HPDE6-E6E7 (cell line): Measurements from ENCODE around the gene RABL3.
A peak's percentile ranks its signal among the peaks of the same experiment; 100 is the strongest.
"Not testable (repeated sequence)": the region's sequence is repeated elsewhere in the genome, so short reads cannot be mapped to it uniquely, and the experiment has no call there.

Experiments
- DNase-seq: peaks from one replicate; pipeline ENCODE4 v3.0.0; 2011; ENCODE audit warnings: missing footprints; ENCODE audit errors: extremely low spot score

The RABL3 gene, protein sequence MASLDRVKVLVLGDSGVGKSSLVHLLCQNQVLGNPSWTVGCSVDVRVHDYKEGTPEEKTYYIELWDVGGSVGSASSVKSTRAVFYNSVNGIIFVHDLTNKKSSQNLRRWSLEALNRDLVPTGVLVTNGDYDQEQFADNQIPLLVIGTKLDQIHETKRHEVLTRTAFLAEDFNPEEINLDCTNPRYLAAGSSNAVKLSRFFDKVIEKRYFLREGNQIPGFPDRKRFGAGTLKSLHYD

DNA sequence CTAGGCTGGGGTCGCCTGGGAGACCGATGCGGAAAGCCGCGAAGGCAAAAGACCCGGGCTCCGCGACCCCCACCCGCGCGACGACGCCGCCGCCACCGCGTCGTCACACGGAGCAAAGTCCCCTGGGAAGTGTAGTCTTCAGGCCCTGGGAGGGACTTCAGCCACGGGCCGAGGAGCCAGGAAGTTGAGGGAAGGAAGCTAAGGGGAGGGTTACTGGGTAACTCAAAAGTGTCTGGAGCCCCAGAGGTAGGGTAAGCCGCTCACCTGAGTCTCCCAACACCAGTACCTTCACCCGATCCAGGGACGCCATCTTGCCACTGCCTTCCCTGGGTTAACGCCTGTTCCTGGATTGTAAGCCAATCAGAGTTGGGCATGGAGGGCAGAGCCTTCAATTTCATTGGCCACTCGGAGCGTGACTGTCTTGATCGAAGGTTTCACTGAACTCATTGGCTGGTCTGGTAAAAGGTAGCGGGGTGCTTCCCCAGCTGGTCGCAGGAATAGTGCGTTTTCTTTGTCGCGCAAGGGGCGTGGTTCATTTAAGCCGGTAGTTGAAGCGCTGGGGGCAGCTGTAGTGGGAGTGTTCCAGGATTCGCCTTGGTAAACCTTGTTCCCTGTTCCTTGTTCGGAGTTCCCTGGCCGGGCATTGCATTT, at the start of gene RABL3, which contains the start of gene GTF2E1:
Gene RABL3, minus strand, starts transcription at position 319 of the 651 bp plus-strand sequence. Its CDS starts 9 bp downstream, at position 310.
Gene GTF2E1, plus strand, starts transcription at position 547 of the 651 bp plus-strand sequence. CDS start 7,809 bp downstream, outside the sequence.
- DNase-seq = peak; percentile 98

DNA sequence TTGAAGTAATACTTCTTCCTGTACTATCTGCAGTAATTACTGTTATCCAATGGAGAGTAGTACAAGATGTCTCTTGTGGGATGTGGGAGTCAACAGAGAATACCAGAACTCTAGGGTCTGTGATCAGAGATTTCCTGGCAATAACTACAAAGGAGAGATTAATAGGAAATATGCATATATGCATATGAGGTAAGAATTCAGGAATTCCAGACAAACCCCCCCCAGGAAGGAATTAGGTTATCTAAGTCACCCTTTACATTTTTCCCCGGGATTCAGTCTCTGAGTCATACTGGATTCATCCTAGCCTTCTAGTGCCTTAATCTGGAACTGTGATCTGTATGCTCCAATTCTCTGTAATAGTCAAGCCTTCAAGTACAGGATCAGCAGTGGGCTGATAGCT, 49.6 kb upstream of the RABL3 start:
- DNase-seq = peak; percentile 7

DNA sequence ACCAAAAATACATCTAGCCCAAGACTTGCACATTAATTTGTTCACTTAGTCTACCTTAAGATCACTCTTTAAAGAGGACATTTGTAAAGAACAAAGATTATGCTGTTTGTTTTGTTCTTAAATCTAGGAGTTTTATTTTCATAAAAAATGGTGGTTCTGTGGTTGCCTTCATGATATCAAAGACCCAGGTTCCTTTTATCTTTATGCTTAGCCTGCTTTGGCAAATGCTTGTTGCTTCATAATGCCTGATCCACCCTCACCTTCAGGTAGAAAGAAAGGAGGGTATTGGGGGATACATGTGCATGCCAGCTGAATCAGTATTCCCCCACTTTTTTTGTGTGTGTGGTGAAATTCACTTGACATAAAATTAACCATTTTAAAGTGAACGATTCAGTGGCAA, 48.7 kb upstream of the RABL3 start:
- DNase-seq = no peak

- not testable (repeated sequence) for DNase-seq
Measured at GRCh38 chr3:120785832-120786231, 43.5 kb upstream of the RABL3 start.

DNA sequence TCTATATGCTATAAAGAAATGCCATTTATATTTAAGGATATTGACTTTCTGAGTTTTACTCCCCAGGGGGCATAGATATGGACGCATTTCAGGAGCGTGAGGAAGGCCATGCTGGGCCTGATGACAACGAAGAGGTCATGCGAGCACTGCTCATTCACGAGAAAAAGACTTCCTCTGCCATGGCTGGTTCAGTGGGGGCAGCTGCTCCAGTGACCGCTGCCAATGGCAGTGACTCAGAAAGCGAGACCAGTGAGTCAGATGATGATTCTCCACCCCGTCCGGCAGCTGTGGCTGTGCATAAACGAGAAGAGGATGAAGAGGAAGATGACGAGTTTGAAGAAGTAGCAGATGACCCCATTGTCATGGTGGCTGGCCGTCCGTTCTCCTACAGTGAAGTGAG, 38.7 kb upstream of the RABL3 start:
- peak; percentile 71 for DNase-seq

DNA sequence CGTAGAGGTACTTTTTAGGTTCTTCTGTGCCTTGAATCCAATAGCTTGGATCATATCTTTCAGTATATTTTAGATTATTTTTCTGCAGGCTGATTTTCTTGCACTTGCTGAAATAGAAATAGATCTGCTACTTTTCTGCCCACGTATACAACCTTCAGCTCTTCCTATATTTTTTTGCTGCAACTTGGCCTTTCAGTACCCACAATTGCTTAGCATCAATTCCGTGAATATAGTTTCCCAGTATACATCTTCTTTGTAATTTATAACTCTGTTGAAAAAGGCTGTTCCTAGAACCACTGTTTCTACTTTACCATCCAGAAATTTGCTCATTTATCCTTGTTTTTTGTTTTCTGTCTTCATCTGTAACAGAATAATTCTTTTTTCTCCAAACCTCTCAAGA, 36.5 kb upstream of the RABL3 start:
- no peak for DNase-seq

- DNase-seq = no peak
Measured at GRCh38 chr3:120775411-120775810, 33.1 kb upstream of the RABL3 start.

DNA sequence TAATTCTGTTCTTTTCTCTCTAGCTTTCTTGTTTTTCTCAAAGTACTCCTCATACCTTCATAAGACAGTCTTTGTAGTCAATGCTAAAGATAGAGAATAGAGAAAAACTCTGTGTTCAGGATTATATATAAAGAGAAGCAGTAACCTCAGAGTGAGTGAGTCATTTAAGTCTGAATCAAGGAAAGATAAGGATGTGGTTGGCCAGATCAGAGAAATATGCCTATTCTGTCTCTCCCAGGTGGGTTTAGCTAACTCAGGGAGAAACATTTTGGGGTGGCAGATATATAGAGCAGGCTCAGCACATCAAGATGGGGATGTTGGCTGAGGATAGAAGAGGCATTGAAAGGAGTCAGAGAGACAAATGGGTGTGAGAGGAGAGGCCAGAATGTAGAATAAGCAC, 31.6 kb upstream of the RABL3 start:
- DNase-seq = no peak

GRCh38 chr3:120772081-120772480, 29.8 kb upstream of the RABL3 start:
- DNase-seq = no peak

GRCh38 chr3:120770891-120771290, 28.6 kb upstream of the RABL3 start:
- no peak for DNase-seq

GRCh38 chr3:120769436-120769835, 27.1 kb upstream of the RABL3 start:
- no peak for DNase-seq

DNA sequence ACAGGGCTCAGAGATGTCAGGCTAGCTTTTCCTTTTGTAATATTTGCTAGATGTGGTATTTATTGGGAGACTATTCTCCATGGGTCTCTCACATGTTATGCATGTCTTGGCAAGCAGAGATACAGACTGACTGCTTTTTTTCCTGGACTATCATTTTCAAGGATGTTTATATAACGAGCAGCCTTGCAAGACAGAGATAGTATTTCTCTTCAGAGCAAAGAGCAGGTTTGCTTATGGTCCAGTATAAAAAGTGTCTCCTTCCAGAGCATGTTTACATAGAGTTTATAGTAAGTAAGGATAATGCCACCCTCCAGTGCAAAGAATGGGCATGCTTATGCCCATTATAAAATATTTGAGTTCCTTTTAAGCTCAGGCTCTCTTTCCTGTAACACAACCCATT, 24.8 kb upstream of the RABL3 start:
- DNase-seq = peak; percentile 10

- no peak for DNase-seq
Measured at GRCh38 chr3:120766576-120766975, 24.3 kb upstream of the RABL3 start.

DNA sequence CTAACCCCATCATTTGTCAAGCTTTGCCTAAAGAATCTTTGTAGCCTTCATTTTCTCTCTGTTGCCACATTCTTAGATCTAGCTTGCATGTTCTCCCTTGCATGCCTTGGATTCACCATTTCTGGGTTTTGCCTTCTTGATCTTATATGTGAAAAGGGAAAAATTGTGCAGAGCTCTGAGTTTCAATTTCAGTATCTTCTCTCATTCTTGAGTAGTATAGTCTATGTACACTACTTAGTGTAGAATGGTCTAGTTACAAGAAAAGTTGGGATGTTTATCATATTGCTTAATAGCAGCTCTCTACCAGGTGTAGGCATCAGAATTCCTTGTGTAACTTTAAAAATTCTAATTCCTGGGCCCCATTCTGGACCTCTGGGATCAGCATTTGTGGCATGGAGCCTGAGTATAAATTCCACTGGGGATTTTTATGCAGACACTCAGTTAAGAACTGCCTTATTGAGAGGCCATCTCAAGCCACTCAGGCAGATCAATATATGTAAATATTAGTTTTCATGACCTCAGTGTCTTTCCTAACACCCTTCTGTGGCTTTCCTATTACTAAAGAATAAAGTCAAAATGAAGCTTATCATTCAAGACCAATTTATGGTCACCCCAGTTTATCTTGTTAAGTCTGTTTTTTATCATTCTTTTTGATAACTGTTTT, 23.6 kb upstream of the RABL3 start:
- DNase-seq = no peak

DNA sequence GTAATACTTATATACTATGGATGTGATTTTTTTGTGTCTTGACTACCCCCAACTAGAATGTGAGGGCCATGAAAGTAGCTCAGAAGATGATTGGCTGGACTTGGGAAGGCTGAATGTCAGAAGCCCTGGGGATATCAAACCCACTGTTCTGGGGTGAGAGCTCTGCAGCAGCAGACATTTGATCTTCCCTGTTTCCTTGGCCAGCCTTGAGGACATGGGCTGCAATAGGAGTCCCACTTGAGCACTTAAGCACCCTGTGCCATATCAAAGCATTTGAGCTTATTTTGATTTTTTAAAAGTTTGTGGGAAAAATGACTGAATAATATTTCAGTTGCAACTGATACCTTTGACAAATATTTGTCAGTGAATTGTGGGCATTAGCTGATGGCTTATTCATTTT, 21.9 kb upstream of the RABL3 start:
- no peak for DNase-seq

GRCh38 chr3:120763601-120764000, 21.3 kb upstream of the RABL3 start:
- no peak for DNase-seq

DNA sequence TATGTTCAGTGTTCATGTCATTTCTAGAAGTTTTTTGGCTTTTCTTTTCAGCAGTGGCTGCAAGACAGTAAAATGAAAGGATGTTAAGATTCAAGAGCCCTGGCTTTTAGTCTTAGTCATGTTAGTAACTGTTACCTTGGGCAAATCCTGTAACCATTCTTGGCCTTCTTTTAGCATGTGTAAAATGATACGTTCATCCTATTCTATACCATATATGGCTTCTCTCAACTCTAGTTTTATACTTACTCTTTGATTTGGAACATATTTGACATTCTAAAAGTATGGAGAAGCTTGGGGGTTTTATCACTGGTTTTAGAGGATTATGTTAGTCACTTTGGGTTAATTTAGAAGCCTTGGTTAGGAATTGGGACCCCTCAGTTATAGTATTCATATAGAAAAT, 20.3 kb upstream of the RABL3 start:
- DNase-seq = no peak

DNA sequence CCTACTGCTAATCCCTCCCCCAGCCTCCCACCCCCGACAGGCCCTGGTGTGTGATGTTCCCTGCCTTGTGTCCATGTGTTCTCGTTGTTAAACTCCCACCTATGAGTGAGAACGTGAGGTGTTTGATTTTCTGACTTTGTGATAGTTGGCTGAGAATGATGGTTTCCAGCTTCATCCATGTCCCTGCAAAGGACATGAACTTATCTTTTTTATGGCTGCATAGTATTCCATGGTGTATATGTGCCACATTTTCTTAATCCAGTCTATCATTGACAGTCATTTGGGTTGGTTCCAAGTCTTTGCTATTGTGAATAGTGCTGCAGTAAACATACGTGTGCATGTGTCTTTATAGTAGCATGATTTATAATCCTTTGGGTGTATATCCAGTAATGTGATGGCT, 16.2 kb upstream of the RABL3 start:
- not testable (repeated sequence) for DNase-seq

- no peak for DNase-seq
Measured at GRCh38 chr3:120756061-120756460, 13.7 kb upstream of the RABL3 start.

GRCh38 chr3:120753810-120754209, 11.5 kb upstream of the RABL3 start:
- no peak for DNase-seq

DNA sequence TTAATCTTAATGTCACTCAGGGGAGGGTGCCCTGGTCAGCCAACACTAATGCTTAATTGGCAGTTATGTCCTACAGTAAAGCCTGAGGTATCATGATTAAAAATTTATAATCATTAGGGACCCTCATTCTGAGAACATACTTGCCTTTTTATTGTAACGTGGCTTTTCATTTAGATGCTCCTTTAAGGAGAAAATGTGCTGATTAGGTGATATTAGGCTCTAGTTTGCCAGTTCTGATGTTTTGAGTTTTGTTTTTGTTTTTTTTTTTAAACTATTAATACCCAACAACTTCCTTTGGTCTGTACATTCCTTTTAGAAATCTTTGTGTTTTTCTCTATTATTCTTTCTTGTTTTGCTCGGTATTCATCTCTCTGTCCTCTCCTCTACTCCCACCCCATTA, 10.5 kb upstream of the RABL3 start:
- DNase-seq = no peak

DNA sequence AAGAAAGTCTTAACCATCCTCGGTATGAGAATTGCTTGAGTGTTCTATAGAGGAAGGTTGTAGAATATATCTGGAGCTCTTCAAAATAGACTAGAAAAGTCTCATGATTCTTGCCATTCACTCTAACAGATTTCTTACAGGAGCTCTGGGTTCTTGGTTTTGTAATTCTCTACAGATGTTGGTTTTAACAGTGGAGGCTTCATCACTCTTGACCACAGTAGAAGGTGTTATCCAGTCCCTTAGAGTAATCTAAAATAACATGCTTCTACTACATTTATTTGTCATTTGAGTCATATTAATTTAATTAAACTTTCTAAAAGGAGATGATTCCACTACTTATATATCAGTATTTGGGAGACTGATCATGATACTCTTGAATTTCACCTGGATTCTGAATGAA, 9.9 kb upstream of the RABL3 start:
- DNase-seq = no peak

- no peak for DNase-seq
Measured at GRCh38 chr3:120749843-120750242, 7.5 kb upstream of the RABL3 start.
